ENCODE measurements around the gene PPP1CC.

The PPP1CC gene

DNA sequence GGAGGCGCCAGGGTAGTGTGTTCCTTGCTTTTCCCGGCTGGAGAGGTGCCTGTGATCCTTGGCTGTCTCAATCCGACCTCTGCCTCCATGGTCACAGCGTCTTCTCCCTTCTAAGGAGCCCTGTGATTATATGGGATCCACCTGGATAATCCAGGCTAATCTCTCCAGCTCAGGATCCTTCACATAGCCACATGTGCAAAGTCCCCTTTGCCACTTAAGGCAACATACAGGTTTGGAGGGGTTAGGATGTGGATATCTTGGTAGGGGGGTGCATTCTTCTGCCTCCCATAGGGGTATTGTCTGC is 52.6 kb downstream of the PPP1CC start:
- peaks cover 14% of the 10 kb centered on the region for H3K4me1 ChIP-seq (ENCODE audit: control insufficient read depth, insufficient read depth, low read length, poor library complexity, severe bottlenecking)
- no peak overlapping the region for H3K27ac ChIP-seq (ENCODE audit: insufficient read depth, low read length, poor library complexity, severe bottlenecking)
- H3K9me3 ChIP-seq (ENCODE audit: control insufficient read depth, low read length) = no peaks in the 10 kb centered on the region
- no peaks in the 10 kb centered on the region for H3K27me3 ChIP-seq (replicated peaks; ENCODE audit: control insufficient read depth, insufficient read depth, low read length, poor library complexity, severe bottlenecking)
- no peak for DNase-seq
- no peaks in the 10 kb centered on the region for H3K36me3 ChIP-seq (ENCODE audit: control insufficient read depth, insufficient read depth, low read length)
- H3K4me3 ChIP-seq (ENCODE audit: insufficient read depth, low read depth, low read length, poor library complexity, severe bottlenecking) = no peak overlapping the region

DNA sequence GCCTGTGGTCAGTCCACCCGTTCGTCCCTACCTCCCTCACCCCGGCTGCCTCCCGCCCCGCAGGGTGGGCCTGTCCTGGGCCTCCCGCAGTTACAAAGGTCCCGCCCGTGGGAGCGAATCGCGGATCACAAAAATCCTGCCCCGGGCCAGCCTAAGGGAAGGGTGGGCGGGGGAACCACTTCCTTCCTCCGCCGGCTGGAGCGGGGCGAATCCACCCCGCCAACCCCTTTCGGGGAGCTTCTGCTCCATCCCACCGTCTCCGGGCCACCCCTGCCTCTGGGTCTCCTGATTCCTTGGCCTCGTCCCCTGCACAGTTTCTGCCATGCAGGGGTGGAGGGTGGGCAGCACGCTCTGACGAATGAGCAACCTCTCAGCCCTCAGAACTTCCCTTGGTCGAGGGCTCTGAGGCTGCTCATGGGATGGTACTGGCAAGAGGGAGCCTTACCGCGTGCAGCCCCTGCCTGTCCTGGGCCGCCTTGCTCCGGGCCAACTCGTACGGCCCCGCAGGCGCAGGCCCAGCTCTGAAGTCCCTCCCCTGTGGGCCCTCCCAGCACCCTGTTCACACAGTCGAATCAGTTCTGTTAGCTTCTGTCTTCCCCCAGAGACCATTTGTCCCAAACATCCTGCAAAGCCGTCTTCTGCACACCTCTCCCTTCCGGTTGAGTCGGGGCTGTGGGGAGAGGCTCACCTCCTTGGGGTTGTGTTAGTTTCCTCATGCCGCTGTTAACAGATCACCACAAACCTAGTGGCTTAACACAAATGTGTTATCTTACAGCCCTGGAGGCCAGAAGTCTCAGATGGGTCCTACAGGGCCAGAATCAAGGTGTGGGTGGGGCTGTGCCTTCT is 53.2 kb downstream of the PPP1CC start:
- Histone ChIP-seq H3K4me1 (ENCODE audit: control insufficient read depth, insufficient read depth, low read length, poor library complexity, severe bottlenecking) (peaks cover 14% of the 10 kb centered on the region), H3K27me3 (replicated peaks; ENCODE audit: control insufficient read depth, insufficient read depth, low read length, poor library complexity, severe bottlenecking) (no peaks in the 10 kb centered on the region), H3K9me3 (ENCODE audit: control insufficient read depth, low read length) (no peaks in the 10 kb centered on the region), H3K27ac (ENCODE audit: insufficient read depth, low read length, poor library complexity, severe bottlenecking) (peak overlapping the region; percentile 53), H3K36me3 (ENCODE audit: control insufficient read depth, insufficient read depth, low read length) (no peaks in the 10 kb centered on the region), H3K4me3 (ENCODE audit: insufficient read depth, low read depth, low read length, poor library complexity, severe bottlenecking) (peak overlapping the region; percentile 66)
- peak; percentile 9 to 31 (median 15) for DNase-seq

- H3K27ac ChIP-seq (ENCODE audit: insufficient read depth, low read length, poor library complexity, severe bottlenecking) = peak within 1 kb of the TSS; percentile 53
- no peaks in the 10 kb centered on the region for H3K27me3 ChIP-seq (replicated peaks; ENCODE audit: control insufficient read depth, insufficient read depth, low read length, poor library complexity, severe bottlenecking)
- no peaks in the 10 kb centered on the region for H3K36me3 ChIP-seq (ENCODE audit: control insufficient read depth, insufficient read depth, low read length)
- no peaks in the 10 kb centered on the region for H3K9me3 ChIP-seq (ENCODE audit: control insufficient read depth, low read length)
- H3K4me3 ChIP-seq (ENCODE audit: insufficient read depth, low read depth, low read length, poor library complexity, severe bottlenecking) = peak within 1 kb of the TSS; percentile 66
- peaks cover 14% of the 10 kb centered on the region for H3K4me1 ChIP-seq (ENCODE audit: control insufficient read depth, insufficient read depth, low read length, poor library complexity, severe bottlenecking)
- DNase-seq = peak in 2 of 3 donors; percentile 8 to 24
Measured at GRCh38 chr12:110688446-110689280, 54.0 kb downstream of the PPP1CC start, which contains the start of gene HVCN1. HVCN1 (minus strand) TSS chr12:110689115; CDS start chr12:110683245, 5,870 bp downstream.

- DNase-seq = no peak
- Histone ChIP-seq H3K27ac (ENCODE audit: insufficient read depth, low read length, poor library complexity, severe bottlenecking) (no peak overlapping the region), H3K27me3 (replicated peaks; ENCODE audit: control insufficient read depth, insufficient read depth, low read length, poor library complexity, severe bottlenecking) (no peaks in the 10 kb centered on the region), H3K4me3 (ENCODE audit: insufficient read depth, low read depth, low read length, poor library complexity, severe bottlenecking) (no peak overlapping the region), H3K4me1 (ENCODE audit: control insufficient read depth, insufficient read depth, low read length, poor library complexity, severe bottlenecking) (peaks cover 14% of the 10 kb centered on the region), H3K9me3 (ENCODE audit: control insufficient read depth, low read length) (no peaks in the 10 kb centered on the region), H3K36me3 (ENCODE audit: control insufficient read depth, insufficient read depth, low read length) (no peaks in the 10 kb centered on the region)
Measured at GRCh38 chr12:110687396-110688169, 55.1 kb downstream of the PPP1CC start.

DNA sequence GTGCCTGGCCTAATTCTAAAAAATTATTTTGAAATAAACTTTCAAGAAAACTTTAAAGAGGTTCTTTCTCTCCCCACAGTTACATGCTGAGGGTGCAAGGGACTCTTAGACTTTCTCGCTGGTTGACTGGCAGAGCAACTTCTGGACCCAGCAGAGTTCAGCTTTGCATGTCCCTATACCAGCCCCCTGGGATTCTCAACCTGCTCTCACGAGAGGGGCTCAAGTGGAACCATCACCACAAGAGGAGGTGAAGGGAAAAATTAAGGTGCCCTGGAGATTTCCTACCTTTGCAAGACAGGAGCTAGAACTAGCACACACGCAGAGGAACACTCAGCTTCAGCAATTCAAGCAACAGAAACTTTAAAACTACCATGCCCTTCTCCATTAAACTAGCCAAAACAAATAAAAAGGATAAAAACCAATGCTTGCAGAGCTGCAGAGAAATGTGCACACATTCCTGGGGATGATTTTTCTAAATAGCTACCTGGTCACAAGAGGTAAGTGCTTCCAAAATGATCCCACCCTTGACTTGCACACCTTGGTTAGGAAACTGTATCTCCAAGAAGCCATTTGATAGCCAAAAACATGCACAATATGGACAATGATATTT is 56.3 kb downstream of the PPP1CC start:
- Histone ChIP-seq H3K4me3 (ENCODE audit: insufficient read depth, low read depth, low read length, poor library complexity, severe bottlenecking) (no peak overlapping the region), H3K27me3 (replicated peaks; ENCODE audit: control insufficient read depth, insufficient read depth, low read length, poor library complexity, severe bottlenecking) (no peaks in the 10 kb centered on the region), H3K9me3 (ENCODE audit: control insufficient read depth, low read length) (no peaks in the 10 kb centered on the region), H3K36me3 (ENCODE audit: control insufficient read depth, insufficient read depth, low read length) (no peaks in the 10 kb centered on the region), H3K4me1 (ENCODE audit: control insufficient read depth, insufficient read depth, low read length, poor library complexity, severe bottlenecking) (peaks cover 14% of the 10 kb centered on the region), H3K27ac (ENCODE audit: insufficient read depth, low read length, poor library complexity, severe bottlenecking) (no peak overlapping the region)
- DNase-seq = no peak

GRCh38 chr12:110684312-110684836 is 58.3 kb downstream of the PPP1CC start:
- Histone ChIP-seq H3K27ac (ENCODE audit: insufficient read depth, low read length, poor library complexity, severe bottlenecking) (no peak overlapping the region), H3K27me3 (replicated peaks; ENCODE audit: control insufficient read depth, insufficient read depth, low read length, poor library complexity, severe bottlenecking) (no peaks in the 10 kb centered on the region), H3K36me3 (ENCODE audit: control insufficient read depth, insufficient read depth, low read length) (no peaks in the 10 kb centered on the region), H3K4me1 (ENCODE audit: control insufficient read depth, insufficient read depth, low read length, poor library complexity, severe bottlenecking) (peaks cover 6% of the 10 kb centered on the region), H3K4me3 (ENCODE audit: insufficient read depth, low read depth, low read length, poor library complexity, severe bottlenecking) (no peak overlapping the region), H3K9me3 (ENCODE audit: control insufficient read depth, low read length) (no peaks in the 10 kb centered on the region)
- DNase-seq = no peak

- Histone ChIP-seq H3K27ac (ENCODE audit: insufficient read depth, low read length, poor library complexity, severe bottlenecking) (no peak overlapping the region), H3K9me3 (ENCODE audit: control insufficient read depth, low read length) (no peaks in the 10 kb centered on the region), H3K27me3 (replicated peaks; ENCODE audit: control insufficient read depth, insufficient read depth, low read length, poor library complexity, severe bottlenecking) (no peaks in the 10 kb centered on the region), H3K36me3 (ENCODE audit: control insufficient read depth, insufficient read depth, low read length) (no peaks in the 10 kb centered on the region), H3K4me1 (ENCODE audit: control insufficient read depth, insufficient read depth, low read length, poor library complexity, severe bottlenecking) (peaks cover 6% of the 10 kb centered on the region), H3K4me3 (ENCODE audit: insufficient read depth, low read depth, low read length, poor library complexity, severe bottlenecking) (no peak overlapping the region)
- DNase-seq = no peak
Measured at GRCh38 chr12:110683888-110684287, 58.8 kb downstream of the PPP1CC start.

- H3K27ac ChIP-seq (ENCODE audit: insufficient read depth, low read length, poor library complexity, severe bottlenecking) = no peak overlapping the region
- no peaks in the 10 kb centered on the region for H3K27me3 ChIP-seq (replicated peaks; ENCODE audit: control insufficient read depth, insufficient read depth, low read length, poor library complexity, severe bottlenecking)
- DNase-seq = no peak
- H3K4me3 ChIP-seq (ENCODE audit: insufficient read depth, low read depth, low read length, poor library complexity, severe bottlenecking) = no peak overlapping the region
- H3K36me3 ChIP-seq (ENCODE audit: control insufficient read depth, insufficient read depth, low read length) = no peaks in the 10 kb centered on the region
- H3K9me3 ChIP-seq (ENCODE audit: control insufficient read depth, low read length) = no peaks in the 10 kb centered on the region
- H3K4me1 ChIP-seq (ENCODE audit: control insufficient read depth, insufficient read depth, low read length, poor library complexity, severe bottlenecking) = peaks cover 9% of the 10 kb centered on the region
Measured at GRCh38 chr12:110680032-110680431, 62.7 kb downstream of the PPP1CC start.

GRCh38 chr12:110679201-110679600 is 63.5 kb downstream of the PPP1CC start:
- no peak for DNase-seq
- Histone ChIP-seq H3K4me3 (ENCODE audit: insufficient read depth, low read depth, low read length, poor library complexity, severe bottlenecking) (no peak overlapping the region), H3K27me3 (replicated peaks; ENCODE audit: control insufficient read depth, insufficient read depth, low read length, poor library complexity, severe bottlenecking) (no peaks in the 10 kb centered on the region), H3K9me3 (ENCODE audit: control insufficient read depth, low read length) (no peaks in the 10 kb centered on the region), H3K36me3 (ENCODE audit: control insufficient read depth, insufficient read depth, low read length) (no peaks in the 10 kb centered on the region), H3K4me1 (ENCODE audit: control insufficient read depth, insufficient read depth, low read length, poor library complexity, severe bottlenecking) (peaks cover 9% of the 10 kb centered on the region), H3K27ac (ENCODE audit: insufficient read depth, low read length, poor library complexity, severe bottlenecking) (no peak overlapping the region)

Measured in effector memory CD4-positive, alpha-beta T cell (primary cell).